ENCODE data around the gene DNAH14.

- TF ChIP-seq SP1 (IDR thresholded peaks at IDR 0.05) (no peak), CTCF (IDR thresholded peaks at IDR 0.05; ENCODE audit: low read depth, low read length, missing input control) (no peak), JUND (IDR thresholded peaks at IDR 0.05) (no peak), HNF4A (conservative IDR thresholded peaks at IDR 0.05) (no peak), RAD21 (IDR thresholded peaks at IDR 0.05) (no peak)
- TF ChIP-seq, protein P1, sequence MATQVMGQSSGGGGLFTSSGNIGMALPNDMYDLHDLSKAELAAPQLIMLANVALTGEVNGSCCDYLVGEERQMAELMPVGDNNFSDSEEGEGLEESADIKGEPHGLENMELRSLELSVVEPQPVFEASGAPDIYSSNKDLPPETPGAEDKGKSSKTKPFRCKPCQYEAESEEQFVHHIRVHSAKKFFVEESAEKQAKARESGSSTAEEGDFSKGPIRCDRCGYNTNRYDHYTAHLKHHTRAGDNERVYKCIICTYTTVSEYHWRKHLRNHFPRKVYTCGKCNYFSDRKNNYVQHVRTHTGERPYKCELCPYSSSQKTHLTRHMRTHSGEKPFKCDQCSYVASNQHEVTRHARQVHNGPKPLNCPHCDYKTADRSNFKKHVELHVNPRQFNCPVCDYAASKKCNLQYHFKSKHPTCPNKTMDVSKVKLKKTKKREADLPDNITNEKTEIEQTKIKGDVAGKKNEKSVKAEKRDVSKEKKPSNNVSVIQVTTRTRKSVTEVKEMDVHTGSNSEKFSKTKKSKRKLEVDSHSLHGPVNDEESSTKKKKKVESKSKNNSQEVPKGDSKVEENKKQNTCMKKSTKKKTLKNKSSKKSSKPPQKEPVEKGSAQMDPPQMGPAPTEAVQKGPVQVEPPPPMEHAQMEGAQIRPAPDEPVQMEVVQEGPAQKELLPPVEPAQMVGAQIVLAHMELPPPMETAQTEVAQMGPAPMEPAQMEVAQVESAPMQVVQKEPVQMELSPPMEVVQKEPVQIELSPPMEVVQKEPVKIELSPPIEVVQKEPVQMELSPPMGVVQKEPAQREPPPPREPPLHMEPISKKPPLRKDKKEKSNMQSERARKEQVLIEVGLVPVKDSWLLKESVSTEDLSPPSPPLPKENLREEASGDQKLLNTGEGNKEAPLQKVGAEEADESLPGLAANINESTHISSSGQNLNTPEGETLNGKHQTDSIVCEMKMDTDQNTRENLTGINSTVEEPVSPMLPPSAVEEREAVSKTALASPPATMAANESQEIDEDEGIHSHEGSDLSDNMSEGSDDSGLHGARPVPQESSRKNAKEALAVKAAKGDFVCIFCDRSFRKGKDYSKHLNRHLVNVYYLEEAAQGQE (IDR thresholded peaks at IDR 0.05), result no peak
Measured at GRCh38 chr1:225338545-225338944, 409.1 kb downstream of the DNAH14 start.
